CMK (cell line): ENCODE measurements around the gene CFAP298.
"Not testable (repeated sequence)": the region's sequence is repeated elsewhere in the genome, so short reads cannot be mapped to it uniquely, and the experiment has no call there.

Experiments used
- DNase-seq: peaks from one replicate; pipeline ENCODE4 v3.0.0-alpha.2; 2010; ENCODE audit warnings: low read depth

CFAP298 gene

GRCh38 chr21:32566741-32567389 lies 45.3 kb downstream of the CFAP298 start:
- peak; percentile 61 for DNase-seq

- DNase-seq, result no peak
Measured at GRCh38 chr21:32565856-32566465, 46.2 kb downstream of the CFAP298 start.

- no peak for DNase-seq
Measured at GRCh38 chr21:32562915-32563314, 49.3 kb downstream of the CFAP298 start.

- DNase-seq, result no peak
Measured at GRCh38 chr21:32562426-32562825, 49.8 kb downstream of the CFAP298 start.

- not testable (repeated sequence) for DNase-seq
Measured at GRCh38 chr21:32561476-32561875, 50.7 kb downstream of the CFAP298 start.

GRCh38 chr21:32560896-32561295 lies 51.3 kb downstream of the CFAP298 start:
- DNase-seq, result no peak

- no peak for DNase-seq
Measured at GRCh38 chr21:32559006-32559610, 53.1 kb downstream of the CFAP298 start.

GRCh38 chr21:32558106-32558505 lies 54.1 kb downstream of the CFAP298 start:
- DNase-seq, result no peak

GRCh38 chr21:32554832-32555638 lies 57.1 kb downstream of the CFAP298 start:
- DNase-seq, result no peak

- no peak for DNase-seq
Measured at GRCh38 chr21:32549886-32550285, 62.3 kb downstream of the CFAP298 start.

GRCh38 chr21:32549440-32549839 lies 62.7 kb downstream of the CFAP298 start:
- peak; percentile 30 for DNase-seq
